ENCODE data around the gene PRKCSH.

PRKCSH gene

GRCh38 chr19:11499220-11499726 lies 63.8 kb downstream of the PRKCSH start:
- DNase-seq (ENCODE audit: low read depth in 2 of 2) = no peak

GRCh38 chr19:11499890-11500420 lies 64.5 kb downstream of the PRKCSH start:
- DNase-seq (ENCODE audit: low read depth in 2 of 2) = no peak

All from stimulated activated CD4-positive, alpha-beta T cell treated with anti-CD3 and anti-CD28 coated beads, Interleukin-1b, Interleukin-23, amount 100 ng/mL, for 1 hour (primary cell).